GM04503 (cell line): ENCODE results near the gene EXOC7.

Source experiments
- DNase-seq: peaks from one replicate; pipeline ENCODE4 v3.0.0-alpha.2; 2012; ENCODE audit warnings: low read depth

Gene EXOC7

DNA sequence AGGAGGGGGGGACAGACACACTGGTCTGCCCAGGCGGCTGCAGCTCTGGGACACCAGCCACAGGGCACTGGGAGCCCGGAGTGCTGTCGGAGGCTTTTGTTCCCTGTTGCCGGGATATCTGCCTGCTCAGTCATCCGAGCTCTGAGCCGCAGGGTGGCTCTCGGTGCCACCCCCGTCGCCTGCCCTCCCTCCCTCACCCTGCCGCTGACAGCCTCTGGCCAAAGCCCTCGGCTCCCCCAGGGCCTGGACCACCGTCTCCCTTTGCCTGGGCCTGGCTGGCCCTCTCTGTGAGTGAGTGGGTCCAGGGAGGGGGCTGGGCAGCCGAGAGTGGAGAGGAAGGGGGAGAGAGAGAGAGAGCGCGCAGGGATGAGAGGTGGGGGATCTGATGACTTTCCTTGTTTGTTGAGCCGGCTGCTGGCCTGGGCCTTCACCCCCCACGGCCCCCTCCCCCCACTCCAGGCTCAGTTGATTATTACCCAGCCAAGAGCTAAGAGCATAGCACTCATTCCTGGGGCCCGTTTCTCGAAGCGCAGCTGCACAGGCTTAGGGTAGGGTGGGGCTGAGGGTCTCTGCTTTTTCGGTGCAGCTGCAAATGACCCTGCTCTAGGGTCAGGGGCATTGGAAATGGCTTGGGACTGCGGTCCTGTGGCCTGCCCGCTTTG lies 34.8 kb upstream of the EXOC7 start:
- no peak for DNase-seq

DNA sequence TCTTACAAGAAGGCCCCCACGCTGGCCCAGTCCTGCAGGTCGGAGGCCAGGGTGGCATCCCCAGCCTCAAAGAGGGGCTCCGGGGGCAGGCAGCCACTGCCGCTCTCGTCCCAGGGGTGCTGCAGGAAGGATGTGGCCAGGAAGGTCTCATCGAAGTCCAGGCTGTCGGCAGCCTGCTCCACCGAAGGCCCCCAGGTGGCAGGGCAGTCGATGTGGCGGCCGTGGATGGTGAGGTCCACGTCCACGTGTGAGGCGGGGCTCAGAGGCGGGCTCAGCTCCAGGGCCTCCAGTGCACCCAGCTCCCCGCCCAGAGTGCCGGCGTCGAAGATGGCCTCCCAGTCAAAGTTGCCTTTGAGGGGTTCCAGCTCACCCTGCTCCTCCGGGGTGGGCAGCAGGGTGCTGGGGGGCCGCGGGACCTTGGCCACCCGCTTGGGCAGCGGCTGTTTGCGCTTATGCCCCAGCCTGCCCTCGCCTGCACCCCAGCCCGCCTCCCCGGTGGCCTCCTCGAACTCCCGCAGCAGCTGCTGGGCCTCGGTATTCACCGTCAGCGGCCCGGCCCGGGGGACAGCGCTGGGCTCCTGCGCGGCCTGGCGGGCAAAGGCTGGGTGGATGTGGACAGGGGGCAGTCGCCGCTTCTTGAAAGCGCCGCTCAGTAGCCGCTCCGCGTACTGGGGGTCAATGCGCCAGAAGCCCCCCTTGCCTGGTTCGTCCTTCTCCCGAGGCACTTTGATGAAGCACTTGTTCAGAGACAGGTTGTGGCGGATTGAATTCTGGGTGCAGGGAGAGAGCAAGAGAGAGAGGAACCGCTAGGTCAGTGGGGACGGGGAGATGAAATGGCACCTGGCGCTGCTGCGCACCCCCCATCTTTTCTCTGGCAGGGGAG lies 34.0 kb upstream of the EXOC7 start:
- DNase-seq, result no peak

DNA sequence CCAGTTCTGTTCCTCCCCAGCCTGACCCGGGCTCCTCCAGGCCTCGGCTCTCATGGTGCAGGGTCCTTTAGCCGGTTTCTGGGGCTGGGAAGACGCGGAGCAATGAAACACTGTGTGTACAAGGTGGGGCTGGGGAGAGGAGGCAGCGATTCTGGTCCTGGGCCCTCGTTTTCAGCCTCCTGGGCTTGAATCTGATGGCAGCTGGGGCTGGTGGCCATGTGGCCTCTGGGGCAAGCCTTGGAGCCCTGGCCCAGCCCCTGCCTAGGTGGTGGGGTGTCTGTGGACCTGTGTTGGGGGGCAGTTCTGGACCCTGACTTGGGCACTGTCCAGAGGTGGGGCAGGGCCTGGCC lies 33.4 kb upstream of the EXOC7 start:
- DNase-seq, result no peak

DNA sequence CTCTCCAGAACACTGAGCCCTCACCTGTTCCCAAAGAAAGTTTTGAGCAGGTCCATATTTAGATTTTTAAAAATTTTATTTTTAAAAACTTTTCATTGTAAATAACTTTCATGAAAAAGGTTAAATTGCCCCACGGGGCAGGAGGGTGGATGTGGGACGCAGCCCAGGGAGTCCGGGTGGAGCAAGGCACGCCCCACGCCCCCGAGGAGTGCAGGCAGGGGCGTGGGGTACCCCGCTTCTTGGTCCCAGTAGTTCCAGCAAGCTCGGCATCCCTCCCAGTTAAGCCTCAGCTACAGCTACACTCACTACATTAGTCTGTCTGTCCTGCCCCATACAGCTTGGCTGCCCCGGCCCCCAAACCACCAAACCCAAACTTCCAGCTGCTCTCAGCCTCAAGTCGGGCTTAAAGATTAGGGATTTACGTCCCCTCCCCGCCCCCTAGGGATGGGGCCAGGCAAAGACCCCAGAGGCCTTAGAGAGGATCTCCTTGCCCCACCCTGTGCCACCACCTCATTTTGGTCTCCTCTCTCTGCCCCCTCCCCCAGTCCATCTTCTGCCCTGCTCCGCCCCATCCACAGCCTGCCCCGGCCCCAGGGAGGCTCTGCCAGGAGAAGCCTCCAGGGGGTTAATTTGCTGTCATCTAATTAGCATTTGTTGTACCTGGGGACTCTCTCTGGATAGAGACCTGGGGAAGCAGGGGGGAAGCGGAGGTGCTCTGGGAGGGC lies 32.9 kb upstream of the EXOC7 start:
- no peak for DNase-seq

DNA sequence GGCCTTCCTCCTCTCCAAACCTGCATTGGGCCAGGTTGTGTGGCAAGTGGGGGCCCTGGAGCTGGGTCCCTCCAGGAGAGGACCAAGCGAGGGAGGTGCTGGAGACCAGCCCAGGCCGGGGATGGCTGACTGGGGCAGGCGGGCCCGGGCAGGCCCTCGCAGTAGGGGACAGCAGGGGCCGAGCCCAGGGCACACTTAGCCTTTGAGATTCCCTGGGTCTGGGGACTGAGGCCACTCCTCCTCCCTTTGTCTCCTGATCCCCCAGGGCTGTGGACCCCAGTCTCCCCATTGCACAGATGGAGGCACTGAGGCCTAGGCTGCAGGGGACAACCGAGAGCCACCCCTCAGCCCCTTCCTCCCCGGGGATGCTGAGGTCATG lies 32.2 kb upstream of the EXOC7 start:
- DNase-seq, result no peak

DNA sequence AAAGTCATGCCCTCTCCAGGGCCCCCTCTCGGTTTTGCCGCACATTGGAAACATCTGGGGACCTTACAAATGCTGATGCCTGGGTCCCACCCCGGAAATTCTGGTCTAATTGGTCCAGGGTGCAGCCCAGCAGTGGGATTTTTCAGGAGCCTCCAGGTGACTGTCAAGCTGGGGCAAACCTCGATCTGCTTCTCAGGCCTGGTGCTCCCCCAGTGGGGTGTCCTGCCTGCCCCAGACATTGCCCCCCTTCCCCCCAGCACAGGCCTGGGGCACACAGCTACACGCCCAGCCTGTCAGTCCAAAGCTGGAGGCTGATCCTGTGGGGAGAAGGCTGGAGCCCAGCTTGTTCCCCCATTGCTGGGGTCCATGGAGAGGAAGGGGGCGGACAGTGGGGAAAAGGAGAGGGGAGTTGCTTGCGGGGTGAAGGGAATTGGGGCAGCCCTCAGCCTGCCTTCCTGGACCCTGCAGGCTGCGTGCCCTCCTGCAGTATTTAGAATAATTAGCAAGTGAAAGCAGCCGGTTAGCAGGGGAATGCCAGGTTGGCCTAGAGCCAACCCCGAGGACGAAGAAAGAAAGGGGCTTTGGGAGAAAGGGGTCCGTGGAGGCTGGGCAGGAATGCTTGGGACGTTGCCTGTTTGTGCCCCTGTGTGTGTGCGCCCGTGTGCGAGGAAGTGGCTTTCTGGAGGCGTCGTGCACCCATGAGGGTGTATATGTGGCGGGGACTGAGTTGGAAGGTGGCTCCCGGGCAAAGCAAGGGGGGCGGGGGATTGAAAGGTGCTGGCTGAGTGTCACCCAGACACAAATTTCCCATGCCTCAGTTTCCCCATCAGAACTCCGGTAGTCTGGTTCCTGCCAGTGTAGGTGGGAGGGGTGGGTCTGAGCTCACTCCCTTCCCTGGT lies 31.6 kb upstream of the EXOC7 start:
- no peak for DNase-seq

DNA sequence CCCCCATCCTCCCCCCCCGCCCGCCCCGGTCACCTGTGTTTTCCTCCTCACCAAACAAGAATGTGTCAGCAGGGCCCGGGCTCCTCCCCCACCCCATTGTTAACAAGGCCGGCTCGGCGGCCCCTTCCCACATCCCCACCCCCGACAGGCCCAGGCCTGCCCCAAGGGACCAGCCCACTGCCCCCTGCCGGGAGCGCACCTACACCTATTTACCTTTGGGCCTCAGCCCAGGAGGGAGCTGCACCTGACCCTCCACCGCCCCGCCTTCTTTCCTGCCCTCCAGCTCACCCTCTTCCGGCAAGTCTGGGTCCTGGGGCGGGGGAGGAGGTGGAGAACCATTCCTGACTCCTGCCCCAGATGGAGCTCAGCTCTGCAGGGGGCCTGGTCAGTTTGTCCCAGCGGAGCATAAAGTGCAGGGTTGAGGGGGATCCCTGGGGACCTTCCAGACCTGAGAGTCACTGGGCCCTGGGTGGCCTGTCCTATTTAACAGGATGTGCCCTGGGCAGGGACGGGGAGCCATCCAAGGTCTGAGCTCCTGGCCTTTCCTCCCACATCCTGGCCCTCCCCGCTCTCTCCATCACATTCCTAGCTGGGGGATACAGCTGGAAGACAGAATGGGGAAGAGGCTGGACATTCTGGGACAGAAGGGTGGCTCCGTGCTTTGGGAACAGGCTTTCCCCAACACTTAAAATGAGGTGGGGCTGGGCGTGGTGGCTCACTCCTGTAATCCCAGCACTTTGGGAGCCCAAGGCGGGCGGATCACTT lies 29.2 kb upstream of the EXOC7 start:
- no peak for DNase-seq

DNA sequence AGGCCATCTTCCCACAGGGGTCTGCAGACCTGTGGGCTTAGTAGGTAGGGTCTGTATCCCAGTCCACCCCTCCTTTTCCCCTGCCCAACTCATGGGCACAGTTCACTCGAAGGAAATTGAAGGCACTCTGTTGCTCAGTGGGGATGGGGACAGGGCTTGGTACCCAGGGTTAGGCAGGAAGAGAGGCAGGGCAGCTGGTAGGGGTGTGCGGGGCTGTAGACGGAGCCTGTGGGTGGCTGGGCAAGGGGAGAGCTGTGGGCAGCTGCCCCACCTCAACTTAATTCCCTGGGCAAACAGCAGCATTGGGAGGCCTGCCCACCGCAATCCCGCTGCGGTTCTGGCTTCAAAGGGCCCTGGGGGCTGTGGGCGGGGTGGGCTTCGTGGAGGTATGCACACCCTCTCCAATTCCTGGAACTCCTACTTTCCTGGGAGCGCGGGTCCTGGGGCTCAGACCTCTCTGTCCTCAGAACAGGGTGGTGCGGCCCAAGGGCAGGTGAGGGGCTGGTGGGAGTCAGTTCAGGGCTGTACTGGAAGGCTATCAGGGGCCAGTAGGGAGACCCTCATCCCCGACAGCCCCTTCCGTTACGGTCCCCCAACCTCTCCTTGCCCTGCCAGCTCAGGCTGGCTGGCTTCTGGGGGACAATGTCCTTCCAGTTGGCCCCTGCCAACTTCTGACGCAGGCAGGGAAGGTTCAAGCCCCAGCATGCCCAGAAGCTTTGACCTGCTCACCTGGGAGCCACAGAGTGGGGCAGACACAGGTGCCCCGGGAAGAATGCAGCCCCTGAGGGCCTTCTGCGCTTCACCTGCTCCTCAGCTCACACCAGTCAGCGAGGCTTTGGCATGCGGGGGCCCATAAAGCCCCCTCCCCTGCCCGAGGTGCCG lies 28.3 kb upstream of the EXOC7 start:
- no peak for DNase-seq

DNA sequence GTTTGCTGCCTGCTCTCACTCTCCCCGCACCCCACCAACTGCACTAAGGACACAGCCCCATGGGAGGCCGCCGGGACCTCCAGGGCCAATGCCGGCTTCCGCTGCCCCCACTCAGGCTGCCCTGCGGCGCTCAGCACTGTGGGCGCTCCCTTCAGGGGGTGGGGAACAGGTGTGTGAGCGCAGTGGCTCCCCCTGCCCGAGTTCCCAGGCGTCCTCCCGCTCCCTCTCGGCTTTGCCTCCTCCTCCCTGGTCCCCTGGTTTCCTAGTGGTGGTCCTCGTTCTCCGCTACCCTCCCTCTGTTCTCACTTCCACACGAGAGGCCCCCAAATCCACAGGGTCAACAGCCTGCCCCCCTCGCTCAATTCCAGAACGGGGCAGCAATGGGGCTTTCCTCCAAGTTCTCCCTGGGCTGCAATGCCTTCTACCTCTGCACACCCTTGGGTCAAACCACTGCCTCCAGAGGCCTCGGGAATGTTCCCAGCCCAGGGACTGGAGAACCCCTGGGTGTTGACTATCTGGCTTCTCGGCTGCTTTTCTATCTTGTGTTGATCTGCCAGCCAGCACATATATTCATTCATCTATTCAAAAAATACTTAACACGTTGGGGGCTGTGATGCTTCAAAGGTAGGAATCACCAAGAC lies 27.6 kb upstream of the EXOC7 start:
- no peak for DNase-seq

DNA sequence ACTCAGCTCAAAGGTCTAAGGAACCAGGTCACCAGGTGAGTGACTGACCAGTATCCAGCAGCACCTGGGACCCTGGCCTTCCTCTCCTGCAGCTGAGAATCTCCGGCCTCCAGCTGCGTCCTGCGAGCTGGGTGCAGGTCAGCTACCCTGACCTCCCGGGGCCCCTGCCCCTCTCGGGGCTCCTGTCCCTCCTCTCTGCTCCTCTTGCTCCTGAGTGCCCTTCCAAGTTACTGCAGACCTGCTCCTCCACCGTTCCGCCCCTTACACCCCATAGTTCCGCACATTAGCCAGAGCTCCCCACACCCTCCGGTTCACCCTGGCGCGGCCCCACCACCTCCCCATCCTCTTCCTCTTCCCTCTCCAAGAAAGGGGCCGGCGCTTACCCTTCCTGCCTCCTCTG lies 26.9 kb upstream of the EXOC7 start:
- DNase-seq, result no peak

DNA sequence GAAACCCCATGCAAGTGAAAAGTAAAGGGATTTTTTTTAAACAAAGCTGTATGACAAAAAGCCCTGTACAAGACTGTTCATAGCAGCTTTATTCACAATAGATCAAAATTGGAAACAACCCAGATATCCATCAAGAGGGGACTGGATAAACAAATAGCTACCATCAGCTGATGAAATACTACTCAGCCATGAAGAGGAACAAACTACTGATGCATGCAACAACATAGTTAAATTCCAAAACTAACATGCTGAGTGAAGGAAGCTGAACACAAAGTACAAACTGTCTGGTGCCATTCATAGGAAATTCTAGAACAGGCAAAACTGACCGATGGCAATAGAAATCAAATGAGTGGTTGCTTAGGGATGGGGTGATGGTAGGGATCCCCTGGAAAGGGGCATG lies 22.3 kb upstream of the EXOC7 start:
- no peak for DNase-seq

DNA sequence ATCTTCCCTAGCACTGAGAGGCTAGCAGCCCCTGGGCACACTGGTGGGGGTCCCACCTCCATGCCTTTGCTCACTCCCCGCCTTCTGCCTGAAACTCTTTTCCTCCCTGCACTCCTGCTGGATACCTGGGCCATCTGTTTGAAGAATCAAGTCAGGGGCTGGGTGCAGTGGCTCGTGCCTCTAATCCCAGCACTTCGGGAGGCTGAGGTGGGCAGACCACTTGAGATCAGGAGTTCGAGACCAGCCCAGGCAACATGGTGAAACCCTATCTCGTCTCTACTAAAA lies 21.7 kb upstream of the EXOC7 start:
- DNase-seq, result no peak

DNA sequence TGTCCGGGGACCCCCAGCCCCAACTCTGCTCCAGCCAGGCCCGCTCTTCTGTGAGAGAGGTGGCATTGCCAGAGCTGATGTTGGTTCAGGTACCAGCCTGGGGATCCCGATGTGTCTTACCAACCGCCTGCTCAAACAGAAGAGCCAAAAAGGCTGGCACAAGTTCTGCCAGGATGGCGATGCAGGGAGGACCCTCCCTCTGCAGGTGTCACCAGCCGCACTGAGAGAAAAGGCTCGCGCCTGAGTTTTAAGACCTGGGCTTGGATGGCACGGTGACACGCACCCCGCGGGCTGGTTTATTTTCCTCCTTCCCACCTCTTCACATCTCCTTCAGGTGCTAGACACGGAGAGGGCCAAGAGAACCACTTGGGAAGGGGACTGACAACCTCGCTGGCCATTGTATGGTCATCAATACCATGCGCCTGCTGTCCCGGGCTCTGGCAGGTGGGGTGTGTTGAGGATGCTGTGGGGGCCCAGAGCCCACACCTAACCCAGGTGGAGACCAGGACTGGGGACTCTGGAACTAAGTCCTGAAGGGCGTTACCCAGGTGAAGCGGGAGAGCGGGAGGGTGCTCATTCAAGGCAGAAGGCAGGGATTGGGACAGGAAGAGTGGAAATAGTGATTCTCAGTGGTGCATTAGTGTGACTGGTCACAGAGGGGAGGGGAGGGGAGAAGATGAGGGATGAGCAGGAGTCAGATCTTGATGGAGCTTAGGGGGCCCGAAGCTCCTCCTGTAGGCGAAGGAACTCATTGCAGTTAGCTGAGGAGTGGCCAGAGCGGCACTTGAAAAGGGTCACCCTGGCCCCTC lies 21.2 kb upstream of the EXOC7 start:
- DNase-seq, result no peak

DNA sequence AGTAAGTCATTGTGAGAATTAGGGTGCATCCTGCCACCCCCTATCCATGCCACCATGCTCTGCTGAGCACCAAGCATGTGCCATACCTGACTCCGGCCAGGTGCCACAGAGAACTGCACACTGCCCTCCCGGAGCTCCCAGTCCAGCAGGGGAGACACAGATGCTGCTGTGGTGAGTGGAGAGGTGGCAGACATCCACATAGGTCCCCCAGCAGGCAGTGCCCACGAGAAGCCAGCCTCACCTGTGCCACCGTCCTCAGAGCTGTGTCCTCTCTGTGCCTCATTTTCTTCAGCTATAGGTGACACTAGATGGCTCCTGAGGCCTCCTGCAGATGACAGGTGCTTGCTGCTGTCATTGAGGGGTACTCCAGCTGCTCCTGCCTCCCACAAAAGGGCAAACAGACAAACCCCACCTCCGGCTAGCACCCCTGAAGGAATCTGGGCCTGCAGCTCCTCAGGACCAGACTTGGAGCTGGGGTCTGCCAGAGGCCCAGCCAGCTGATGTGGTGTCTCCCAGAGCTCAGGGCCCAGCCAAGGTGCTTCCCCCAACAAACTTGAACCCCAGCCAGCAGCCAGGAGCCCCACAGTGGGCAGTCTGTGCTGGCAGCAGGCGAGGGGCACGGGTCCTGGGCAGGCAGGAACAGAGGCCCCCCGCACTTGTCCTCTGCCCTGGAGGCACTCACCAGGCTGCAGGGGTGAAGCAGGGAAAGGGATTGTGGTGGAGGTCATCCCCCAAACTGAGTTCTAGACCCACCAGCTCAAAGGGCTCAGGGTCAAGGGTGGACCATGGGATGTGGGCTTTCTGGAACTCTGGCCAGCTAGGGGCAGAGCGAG lies 20.4 kb upstream of the EXOC7 start:
- no peak for DNase-seq

DNA sequence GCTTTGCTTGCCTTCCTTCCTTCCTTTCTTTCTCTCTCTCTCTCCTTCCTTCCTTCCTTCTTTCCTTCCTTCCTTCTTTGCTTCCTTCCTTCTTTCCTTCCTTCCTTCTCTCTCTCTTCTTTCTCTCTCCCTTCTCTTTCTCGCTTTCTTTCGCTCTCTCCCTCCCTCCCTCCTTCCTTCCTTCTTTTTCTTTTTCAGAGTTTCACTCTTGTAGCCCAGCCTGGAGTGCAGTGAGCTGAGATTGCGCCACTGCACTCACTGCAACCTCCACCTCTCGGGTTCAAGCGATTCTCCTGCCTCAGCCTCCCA lies 19.6 kb upstream of the EXOC7 start:
- no peak for DNase-seq

DNA sequence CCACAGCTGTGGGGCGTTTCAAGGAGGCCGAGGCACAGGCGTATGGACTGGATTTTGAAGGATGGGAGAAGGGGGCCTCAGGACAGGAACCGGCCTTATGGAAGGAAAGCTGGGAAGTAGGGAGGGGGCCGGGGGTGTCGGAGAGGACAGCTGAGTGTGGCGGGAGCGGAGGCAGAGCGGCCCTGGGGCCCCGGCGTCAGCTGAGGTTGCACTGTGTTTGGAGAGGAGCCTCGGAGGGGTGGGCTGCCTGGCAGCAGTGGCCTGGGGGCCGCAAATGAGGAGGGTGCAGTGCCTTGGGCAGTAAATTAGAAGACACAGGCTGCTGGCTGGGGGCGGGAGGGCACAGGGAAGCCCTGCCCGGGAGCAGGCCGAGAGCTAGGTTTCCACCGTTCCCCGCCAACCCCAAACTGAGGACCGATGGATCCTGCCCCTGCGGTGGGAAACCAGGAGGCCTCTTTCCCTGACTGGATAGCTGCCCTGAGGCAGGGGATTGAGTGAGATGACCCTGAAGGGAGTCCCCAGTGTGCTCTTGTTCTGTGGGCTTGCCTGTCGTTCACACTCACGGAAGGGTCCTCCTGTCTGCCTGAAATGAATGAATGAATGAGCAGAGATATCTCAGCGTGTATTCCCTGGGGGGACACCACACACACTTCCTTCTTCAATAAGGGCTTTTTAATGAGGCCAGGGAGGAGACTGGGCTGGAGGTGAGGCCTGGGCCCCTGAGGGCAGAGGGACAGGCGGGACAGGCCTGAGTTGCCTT lies 19.0 kb upstream of the EXOC7 start:
- no peak for DNase-seq

DNA sequence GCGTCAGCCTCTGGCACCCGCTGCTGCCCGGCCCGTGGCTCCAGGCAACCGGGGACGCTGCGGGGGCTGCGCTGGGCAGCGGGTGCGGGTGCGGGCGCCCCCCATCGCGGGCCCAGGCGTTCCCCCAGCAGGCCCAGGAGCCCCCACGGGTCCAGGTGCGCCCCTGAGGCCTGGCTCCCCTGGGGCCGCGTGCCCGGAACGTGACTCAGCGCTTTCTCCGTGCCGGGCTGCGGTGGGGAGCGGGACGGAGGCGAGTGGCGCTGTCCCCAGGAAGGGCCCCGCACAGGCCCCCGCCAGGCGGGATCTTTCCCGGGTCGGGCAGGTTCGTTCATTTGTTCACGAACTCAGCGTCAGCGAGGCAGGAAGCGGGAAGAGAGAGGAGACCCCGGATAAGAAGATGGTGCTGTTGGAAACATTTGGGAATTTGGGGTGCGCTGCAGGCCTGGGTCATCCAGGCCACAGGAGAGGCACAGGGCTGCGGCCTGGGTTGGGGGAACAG lies 18.4 kb upstream of the EXOC7 start:
- DNase-seq, result no peak

DNA sequence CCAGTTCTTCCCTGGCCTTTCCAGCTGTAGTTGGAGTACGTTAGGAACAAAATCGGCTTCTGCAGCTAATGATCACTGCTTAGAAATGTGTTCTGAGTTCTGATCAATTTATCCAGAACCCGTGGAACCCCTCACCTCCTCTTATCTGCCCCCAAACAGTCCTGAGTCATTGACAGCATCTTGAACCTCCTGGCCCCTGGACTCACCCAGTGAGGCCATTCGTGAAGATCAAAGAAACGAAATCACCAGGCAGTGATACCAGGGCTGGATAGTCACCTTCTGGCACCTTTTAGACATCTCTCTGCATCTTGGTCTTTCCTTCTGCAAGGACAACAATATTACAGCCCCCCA lies 17.0 kb upstream of the EXOC7 start:
- DNase-seq, result no peak
